ENCODE data around the gene SERPINA12.
A peak's percentile ranks its signal among the peaks of the same experiment; 100 is the strongest.

The SERPINA12 gene

DNA sequence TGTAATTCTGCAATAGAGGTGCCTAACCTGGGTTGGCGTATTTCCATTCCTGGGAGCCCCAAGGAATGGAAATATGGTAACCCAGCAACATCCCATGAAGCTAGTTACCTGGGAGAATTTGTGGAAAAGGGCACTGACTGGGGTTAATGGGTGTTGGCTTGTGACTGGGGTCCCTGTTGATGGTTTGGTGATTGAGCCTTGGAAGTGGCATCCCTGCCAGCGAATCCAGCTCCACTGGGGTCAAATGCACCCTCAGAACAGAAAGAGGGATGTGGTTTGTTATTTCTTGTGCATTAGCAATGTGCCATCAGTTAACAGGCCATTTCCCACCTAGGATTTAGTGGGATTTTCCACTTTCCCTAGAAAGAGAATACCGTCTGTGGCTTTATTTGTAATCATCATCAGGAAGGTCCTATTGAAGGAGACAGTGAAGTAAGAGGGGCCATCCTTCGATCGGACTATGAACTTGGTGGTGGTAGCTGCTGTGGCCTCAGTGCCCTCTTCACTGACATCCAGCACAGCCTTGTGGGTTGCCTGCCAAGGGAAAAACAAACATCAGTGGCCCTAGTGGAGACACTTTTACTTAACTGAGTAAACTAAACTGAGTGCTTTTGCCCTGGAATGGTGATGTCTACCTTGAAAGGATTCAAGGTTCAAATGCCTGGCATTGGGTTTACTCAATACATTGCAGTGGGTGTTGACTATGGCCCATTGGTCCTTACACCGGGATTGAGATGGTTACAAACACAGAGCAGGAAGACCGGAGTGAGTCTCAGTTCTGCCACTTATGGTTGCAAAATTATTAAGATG is 46.3 kb downstream of the SERPINA12 start:
- no peak for DNase-seq

DNA sequence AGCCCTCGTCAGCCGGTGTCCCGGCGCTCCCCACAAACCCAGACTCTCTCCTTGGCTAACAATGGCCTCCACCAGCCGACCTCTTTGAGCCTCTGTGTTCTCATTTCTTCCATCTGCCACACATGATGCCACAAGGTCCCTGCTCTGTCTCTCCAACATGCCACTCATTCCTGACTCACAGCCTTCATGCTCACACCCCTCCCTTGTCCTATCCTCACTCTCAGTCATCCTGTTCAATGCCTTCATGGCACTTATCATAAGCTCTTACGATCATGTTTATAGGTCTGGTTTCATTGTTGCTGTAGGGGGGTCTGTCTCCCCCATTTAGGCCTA is 47.1 kb downstream of the SERPINA12 start:
- no peak for DNase-seq

DNA sequence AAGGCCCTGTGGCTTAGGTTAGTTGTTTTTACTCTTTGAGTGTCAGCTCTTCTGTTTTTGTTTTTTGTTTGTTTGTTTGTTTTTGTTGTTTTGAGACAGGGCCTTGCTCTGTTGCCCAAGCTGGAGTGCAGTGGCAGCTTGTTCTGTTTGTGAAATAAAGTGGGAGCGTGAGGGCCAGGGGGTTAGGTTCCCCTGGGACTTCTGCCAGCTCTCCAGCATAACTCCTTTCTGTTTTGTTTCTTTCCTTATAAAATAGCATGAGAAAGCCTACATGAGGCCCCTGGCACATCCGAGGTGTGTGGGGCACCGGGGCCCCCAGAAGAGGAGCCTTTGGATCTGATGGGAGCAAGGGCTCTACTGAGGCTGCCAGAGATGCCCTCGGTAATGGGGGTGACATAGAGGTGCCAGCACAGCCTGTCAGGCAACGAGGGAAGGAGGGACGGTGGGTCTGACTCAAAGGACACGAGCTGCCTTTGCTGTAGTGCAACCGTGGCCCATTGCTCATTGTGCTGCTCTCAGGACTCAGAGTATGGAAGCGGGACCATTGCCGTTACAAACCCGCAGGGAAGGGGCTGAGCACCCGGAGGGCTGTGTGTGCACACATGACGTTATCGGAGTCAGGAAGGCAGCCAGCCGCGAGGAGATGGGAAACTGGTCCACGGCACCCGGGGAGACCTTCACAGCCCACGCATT is 47.6 kb downstream of the SERPINA12 start:
- no peak for DNase-seq

DNA sequence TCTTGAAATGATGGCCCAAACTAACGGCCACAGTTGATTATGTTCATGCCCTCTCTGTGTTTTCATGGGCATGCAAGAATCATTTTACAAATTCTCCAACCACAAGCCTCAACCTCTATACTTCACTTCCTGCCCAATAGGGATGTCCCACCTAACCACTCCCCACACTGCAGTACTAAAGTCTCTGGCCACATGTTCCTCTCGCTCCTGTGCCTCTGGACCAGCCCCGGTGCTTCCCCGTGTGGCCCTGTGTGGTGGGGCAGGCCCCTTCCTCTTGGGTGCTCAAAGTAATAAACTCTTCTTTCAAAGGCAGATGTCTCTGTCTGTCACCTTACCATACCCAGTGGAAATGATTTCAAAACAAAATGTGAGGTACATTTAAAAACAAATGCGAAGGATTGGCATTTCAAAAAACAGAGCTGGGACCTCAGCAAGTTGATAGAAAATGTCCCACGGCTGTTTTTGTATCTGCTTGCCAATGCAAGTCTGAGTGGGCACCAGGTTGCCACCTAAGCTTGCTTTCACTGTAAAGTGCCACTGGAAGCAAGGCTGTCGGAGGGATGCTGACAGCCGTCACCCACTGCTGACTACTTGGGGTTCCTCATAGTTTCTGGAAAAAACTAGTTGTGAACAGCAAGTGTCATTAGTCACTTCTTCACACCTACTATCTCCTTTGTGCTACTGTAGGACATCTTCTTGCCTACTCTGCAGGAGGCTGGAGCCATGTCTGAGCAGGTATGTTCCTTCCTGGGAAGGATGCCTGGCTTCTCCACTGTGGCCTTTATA is 48.4 kb downstream of the SERPINA12 start:
- DNase-seq, result no peak

DNA sequence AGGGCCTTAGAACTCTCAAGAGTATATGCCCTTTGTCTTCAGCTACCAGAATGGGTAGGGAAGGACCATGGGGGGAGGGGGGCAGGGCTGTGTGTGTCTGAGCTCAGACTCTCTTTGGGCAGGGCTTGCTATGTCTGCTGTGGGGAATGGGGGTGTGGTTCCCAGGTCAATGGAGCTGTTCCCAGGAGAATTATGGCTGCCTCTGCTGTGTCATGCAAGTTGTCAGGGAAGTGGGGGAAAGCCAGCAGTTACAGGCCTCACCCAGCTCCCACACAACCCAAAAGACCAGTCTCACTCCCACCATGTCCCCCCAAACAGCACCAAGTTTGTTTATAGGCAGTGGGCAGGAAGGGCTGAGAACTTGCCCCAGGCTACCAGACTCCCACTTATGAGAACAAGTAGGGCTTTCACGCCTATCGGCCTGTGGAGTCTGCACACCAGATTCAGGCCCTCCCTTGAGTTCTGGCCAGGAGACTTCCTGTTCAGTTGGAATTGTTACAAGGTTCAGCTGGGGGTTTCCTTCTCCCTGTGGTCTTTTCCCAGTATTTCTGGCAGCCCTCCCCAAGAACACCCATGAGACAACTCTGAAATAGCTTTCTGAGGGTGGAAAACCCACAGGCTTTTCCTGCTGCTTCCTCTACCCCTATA is 50.6 kb downstream of the SERPINA12 start:
- DNase-seq, result no peak

DNA sequence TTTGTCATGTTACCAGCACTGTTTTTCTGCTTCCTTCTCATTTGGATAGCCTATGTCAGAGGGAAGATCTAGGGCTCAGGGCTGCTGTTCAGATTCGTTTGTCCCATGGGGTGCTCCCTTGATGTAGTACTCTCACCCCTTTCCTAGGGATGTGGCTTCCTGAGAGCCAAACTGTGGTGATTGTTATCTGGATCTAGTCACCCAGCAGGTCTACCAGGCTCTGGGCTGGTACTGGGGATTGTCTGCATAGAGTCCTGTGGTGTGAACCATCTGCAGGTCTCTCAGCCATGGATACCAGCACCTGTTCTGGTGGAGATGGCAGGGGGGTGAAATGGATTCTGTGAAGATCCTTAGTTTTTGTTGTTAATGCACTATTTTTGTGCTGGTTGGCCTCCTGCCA is 51.2 kb downstream of the SERPINA12 start:
- no peak for DNase-seq

DNA sequence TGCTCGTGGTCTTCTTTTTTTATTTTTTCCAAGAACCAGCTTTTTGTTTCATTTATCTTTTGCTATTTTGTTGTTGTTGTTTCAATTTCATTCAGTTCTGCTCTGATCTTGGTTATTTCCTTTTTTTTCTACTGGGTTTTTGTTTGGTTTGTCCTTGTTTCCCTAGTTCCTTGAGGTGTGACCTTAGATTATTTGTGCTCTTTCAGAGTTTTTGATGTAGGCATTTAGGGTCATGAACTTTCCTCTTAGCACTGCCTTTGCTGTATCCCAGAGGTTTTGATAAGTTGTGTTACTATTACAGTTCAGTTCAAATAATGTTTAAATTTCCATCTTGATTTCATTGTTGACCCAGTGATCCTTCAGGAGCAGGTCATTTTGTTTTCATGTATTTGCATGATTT is 53.3 kb downstream of the SERPINA12 start:
- no peak for DNase-seq

DNA sequence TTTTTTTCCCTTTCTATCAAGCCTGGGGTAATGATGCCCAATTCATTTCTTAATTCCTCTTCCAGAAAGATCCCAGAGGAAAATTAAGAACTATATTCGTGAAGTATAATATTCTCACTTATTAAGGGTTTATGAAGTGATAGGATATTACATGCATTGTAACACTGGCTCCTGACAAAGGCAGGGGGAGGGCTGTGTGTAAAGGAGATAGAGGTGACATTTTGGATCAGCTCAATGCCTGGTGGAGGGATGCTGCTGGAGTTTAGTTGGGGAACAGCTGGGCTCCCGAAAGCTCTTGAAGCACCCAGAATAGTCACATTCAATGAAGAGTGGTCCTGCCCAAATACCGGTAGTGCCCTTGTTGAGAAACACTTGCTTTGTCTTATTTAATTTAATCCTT is 57.4 kb downstream of the SERPINA12 start:
- DNase-seq, result no peak

DNA sequence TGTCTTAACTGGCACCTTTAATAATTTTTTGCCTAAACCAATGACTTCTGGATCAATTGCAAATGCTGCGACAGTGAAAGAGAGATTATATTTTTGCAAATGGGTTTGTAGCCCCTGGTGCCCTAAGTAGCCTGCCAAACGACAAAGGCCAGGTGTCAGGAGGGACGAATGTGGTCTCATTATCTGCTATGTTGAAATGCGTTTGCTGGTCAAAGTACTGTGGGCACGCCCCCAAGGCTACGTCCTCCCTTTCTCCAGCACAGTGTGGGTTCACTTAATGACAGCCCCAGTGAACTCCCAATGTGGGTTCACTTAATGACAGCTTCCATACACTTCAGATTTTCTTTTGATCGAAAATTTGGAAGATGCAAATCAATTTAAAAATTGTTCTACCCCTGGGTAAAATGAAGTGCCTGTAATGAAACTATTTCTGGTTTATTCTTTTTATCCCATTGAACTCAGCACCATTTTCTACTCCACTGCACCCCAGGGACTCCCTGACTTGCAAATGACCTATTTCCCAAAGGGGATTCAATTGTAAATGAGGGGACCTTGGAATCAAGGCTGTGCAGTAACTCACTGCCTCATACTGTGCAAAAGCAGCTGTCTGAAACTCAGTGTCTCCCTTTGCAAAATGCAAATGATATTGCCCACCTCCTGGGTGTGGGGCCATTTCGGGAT is 58.0 kb downstream of the SERPINA12 start:
- peak in 1 of 3 experiments; percentile 12 for DNase-seq

DNA sequence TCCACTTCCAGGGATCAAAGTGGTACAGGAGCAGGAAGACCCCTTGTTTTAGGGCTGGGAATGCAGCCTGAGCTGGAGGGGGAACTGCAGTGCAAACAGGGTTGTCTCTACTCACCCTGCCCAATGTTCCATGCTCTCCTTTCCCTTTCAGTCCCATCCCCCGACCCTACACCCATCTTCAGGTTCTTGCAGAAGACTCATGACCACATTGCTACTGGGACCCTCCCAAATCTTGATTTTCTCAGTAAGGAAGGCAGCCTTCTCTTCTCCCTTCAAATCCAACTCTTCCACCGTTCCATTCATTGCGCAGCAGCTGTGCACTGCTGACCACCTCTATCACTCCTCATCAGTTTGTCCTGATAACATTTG is 58.6 kb downstream of the SERPINA12 start:
- no peak for DNase-seq

DNA sequence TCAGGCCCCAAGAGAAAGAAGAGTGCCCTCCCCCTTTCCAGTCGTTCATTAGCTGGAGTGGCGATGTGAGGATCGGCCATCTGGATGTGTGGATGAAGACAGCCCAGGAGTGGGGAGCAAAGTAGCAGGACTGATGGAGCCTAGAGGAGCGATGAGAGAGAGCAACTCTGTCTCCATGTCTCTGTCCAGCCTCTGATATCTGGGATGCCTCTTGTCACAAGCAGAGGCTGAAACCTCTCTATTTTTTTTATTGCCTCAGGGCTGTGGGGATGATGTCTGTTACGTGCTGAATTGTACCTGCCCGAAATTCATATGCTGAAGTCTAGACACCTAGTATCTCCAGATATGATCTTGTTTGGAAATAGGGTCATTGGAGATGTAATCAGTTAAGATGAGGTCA is 59.3 kb downstream of the SERPINA12 start:
- DNase-seq, result no peak

DNA sequence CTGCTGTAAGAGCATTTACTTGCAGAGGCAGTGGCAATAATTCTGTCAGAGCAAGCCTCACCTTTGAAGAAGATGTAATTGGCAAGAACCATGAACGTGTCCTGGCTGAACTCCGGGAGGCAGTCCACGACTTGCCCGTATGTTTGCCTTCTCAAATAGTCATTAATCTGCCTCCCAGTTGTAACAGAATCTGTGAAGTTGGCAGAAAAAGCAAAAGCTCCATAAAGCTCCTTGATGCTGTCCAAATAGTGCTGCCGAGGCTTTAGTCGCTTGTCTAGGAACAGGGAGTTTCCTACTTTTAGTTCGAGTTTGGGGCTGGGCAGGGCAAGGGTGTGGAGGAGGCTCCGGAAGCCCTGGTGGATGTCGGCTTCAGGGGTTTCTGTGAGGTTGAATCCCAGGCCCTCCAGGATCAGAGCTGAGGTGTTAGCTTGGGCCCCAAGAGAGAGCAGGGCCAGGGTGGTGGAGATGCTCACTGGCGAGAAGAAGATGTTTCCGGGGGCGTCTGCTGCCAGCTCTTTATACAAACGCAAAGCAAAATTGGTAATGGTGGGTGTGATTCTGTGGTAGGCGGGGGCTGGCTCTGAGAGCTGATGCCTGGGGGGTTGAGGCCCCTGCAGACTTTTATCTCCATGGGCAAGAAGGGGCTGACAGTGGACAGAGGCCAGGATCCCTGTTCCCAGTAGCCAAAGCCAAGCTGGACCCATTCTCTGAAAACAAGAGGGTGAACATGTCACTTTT is 61.0 kb downstream of the SERPINA12 start:
- no peak for DNase-seq

DNA sequence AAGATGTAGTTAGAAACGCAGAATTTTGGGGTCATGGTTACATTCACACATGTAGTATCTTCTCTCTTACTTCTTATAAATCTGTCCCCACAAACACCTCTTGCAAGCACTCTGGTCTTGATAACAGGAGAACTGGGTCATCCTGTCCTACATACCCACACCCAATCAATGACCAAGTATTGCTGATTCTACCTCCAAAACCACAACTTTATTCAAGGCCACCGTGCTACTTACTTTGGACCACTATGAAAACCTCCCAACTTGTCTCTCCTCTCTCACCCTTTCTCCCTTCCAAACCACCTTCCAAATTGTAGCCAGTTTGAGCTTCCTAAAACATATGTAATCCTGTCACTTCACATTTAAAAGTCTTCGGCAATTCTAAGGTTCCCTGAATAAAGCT is 62.1 kb downstream of the SERPINA12 start:
- DNase-seq, result no peak

DNA sequence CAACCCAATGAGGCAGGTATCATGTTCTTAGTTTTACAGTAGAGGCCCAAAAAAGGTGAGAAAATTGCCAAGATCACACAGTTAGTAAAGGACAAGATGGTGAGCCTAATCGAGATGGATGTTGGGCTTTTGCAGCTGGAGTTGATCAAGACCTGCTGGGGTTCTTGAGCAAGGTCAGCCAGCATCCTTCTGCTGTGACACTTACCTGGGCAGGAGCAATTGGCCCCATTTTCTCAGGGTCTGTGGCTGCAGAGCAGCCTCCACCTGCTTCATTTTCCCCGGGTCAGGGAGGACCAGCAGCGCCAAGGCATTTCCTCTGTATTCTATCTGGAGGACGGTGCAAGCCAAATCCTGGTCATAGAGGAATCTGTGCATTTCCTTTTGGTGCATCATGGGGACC is 63.1 kb downstream of the SERPINA12 start:
- no peak for DNase-seq

DNA sequence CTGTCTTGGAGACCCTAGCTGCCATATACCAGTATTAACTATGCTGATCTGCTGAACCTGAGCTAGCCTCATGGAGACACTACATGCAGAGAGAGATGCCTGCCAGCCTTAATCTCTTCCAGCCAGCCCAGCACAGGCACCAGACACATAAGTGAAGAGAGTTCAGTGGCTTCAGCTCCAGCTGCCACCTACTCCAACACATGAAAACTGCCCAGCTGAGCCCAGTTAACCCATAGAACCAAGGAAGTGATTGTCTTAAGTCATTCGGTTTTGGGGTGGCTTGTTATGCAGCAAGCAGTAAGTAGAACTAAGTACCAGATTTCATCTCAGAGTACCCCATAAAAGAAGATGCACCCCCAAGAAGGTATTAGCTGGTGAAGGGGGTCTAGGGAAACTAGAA is 64.3 kb downstream of the SERPINA12 start:
- no peak for DNase-seq

DNA sequence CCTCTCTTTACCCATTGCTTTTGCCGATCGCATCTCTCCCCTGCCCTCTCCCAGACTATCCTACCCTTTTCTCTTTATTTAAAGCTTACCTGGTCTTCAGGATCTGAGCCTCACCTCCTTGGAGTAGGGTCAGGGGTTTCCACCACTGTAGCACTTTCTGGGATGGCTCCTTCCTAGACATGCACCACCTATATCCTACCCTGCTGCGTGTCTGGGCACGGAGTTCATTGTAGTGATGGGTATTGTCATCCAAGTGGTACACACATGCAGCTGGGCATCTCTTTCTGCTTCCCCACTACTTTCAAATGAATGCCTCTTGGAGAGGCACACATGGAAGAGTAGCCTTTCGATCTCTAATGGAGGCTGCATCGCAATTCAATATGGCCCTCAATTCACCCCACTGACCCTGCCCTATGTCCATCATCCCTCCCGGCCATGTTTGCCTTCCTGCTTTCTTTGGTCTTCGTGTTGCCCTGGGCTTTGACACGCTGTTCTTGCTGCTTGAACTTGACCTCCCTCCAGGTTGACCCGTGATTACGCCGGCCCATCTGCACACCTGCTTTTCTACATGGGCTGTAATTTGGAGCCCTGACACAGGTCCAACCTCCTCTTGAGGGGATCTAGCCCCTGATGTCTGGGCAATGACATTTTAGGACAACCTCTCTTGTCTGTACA is 67.6 kb downstream of the SERPINA12 start:
- DNase-seq, result no peak

DNA sequence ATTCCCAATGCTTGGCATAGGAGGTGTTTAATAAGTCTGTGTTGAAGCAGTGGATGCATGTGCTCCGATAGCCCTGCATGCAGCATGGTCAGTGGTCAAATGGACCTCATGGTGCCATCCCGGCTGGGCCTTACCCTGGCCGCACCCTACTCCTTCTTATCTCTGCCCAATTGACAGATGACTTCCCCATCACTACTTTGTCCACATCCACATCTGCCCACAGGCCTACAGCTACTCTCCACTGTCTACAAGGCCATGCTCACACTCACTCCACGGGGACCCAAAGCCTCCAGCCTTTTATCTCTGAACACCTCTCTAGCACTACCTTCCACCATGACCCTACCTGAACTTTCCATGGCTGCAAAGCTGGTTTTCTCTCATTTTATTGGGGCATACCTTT is 68.1 kb downstream of the SERPINA12 start:
- no peak for DNase-seq

DNA sequence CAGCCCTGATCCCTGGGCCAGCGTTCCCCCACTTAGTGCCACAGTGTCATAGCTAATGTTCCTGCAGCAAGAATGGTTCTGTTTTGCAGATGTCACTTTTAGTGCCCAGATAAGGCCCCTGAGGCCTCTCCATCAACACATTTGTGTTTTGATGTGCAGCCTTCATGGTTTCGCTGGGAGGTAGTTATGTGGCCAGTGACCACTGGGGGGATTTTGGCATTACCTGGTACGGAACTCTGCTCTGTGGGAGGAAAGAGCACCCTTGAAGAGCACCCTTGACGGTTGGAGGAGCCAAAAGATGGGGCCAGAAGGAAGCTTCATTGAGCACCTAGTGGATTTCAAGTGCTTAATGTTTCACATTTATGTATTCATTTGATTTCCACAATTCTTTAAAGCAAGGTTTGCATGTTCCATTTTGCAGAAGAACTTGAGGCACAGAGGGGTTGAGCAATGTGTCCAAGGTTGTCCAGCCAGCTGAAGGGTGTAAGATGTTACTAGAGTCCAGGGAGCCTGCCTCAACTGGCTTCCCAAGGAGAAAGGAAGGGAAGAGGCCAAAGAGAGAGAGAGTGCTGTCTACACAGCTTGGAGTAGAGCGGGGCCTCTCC is 69.7 kb downstream of the SERPINA12 start:
- no peak for DNase-seq

Data from NCI-H1417 (cell line).